Mesothelial cell of epicardium (in vitro differentiated cells): ENCODE data around the gene CDH23. TPM values are rescaled to one million over a fixed set of nuclear protein-coding genes. Genes with fewer than 3 reads are reported as not detected.

Experiments
- DNase-seq, 2 experiments: peaks; one replicate each; pipeline ENCODE4 v3.0.0; 2021; ENCODE audit warnings: low spot score in 2 of 2; ENCODE audit not compliant: unreplicated experiment in 2 of 2
- H3K27ac Mint-ChIP-seq: 2 replicates; pipeline ENCODE4 v1.8.0; 2021; ENCODE audit warnings: mixed read lengths
- H3K27me3 Mint-ChIP-seq: 2 replicates; pipeline ENCODE4 v1.8.0; 2021; ENCODE audit warnings: low read depth, mixed read lengths
- H3K36me3 Mint-ChIP-seq: 2 replicates; pipeline ENCODE4 v1.8.0; 2021; ENCODE audit warnings: mixed read lengths
- H3K4me1 Mint-ChIP-seq: 2 replicates; pipeline ENCODE4 v1.8.0; 2021; ENCODE audit warnings: mixed read lengths
- H3K4me3 Mint-ChIP-seq: 2 replicates; pipeline ENCODE4 v1.8.0; 2021; ENCODE audit warnings: mild to moderate bottlenecking, moderate library complexity, mixed read lengths
- H3K9me3 Mint-ChIP-seq: 2 replicates; pipeline ENCODE4 v1.8.0; 2021; ENCODE audit warnings: mixed read lengths
- total RNA-seq: library from RNA; stranded (reverse); gene quantifications from 3 replicates; pipeline ENCODE4 v1.2.1, GENCODE V29; 2021
- TF ChIP-seq, protein P1 (sequence below): fragments of 200-600 bp; sonication (generic); IDR thresholded peaks from one replicate; pipeline ENCODE4 v1.5.0; 2021; ENCODE audit warnings: antibody characterized with exemption; ENCODE audit not compliant: unreplicated experiment

CDH23 gene
- total RNA-seq, 1 donor from 2014 or later, result 2.5 TPM

DNA sequence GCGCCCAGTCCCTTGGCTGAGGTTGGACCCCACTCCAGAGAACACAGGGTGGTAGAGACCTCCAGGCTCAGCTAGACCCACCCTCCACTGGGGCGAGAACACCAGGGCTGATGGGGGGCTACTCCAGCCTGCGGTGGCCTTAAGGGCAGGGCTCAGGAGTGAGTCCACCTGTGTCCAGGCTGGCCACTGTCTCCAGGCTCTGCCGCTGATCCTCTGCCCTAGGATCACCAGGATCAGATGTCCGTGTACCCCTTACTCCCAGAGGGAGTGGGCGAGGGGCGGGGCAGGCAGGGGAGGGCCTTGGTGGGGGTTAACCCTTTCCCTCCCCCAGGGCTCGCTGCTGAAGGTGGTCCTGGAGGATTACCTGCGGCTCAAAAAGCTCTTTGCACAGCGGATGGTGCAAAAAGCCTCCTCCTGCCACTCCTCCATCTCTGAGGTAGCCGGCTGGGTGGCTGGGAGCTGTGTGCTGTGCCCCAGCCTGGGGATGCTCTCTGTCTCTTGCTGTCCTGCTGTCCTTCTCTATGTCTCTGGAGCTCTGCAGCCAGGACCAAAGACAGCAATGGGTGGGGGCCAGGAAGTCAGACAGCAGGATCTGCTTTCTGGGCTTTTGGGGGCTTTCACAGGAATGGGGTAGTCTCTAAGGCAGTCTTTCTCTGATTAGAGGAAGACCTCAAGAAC is 416.3 kb downstream of the CDH23 start:
- no peak for DNase-seq
- Mint-ChIP-seq H3K4me3 (no peak overlapping the region), H3K4me1 (peaks cover 10% of the 10 kb centered on the region), H3K27ac (peak overlapping the region; percentile 50), H3K9me3 (no peaks in the 10 kb centered on the region), H3K27me3 (peaks cover 3% of the 10 kb centered on the region), H3K36me3 (peaks cover 18% of the 10 kb centered on the region)
- TF ChIP-seq, protein P1, sequence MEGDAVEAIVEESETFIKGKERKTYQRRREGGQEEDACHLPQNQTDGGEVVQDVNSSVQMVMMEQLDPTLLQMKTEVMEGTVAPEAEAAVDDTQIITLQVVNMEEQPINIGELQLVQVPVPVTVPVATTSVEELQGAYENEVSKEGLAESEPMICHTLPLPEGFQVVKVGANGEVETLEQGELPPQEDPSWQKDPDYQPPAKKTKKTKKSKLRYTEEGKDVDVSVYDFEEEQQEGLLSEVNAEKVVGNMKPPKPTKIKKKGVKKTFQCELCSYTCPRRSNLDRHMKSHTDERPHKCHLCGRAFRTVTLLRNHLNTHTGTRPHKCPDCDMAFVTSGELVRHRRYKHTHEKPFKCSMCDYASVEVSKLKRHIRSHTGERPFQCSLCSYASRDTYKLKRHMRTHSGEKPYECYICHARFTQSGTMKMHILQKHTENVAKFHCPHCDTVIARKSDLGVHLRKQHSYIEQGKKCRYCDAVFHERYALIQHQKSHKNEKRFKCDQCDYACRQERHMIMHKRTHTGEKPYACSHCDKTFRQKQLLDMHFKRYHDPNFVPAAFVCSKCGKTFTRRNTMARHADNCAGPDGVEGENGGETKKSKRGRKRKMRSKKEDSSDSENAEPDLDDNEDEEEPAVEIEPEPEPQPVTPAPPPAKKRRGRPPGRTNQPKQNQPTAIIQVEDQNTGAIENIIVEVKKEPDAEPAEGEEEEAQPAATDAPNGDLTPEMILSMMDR, result no peak

DNA sequence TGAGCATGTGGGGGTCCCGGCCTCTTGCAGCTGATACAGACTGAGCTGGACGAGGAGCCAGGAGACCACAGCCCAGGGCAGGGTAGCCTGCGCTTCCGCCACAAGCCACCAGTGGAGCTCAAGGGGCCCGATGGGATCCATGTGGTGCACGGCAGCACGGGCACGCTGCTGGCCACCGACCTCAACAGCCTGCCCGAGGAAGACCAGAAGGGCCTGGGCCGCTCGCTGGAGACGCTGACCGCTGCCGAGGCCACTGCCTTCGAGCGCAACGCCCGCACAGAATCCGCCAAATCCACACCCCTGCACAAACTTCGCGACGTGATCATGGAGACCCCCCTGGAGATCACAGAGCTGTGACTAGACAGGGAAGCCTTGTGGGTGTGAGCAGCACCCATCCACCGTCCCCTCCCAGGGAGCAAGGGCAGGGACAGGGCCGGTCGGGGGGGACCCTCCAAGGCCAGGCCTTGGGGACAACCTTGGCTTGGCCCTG is 418.2 kb downstream of the CDH23 start:
- H3K4me3 Mint-ChIP-seq, result no peak overlapping the region
- no peaks in the 10 kb centered on the region for H3K27me3 Mint-ChIP-seq
- H3K9me3 Mint-ChIP-seq, result no peaks in the 10 kb centered on the region
- no peak for DNase-seq
- TF ChIP-seq, protein P1, result no peak
- H3K36me3 Mint-ChIP-seq, result peaks cover 31% of the 10 kb centered on the region
- H3K27ac Mint-ChIP-seq, result no peak overlapping the region
- peaks cover 10% of the 10 kb centered on the region for H3K4me1 Mint-ChIP-seq

DNA sequence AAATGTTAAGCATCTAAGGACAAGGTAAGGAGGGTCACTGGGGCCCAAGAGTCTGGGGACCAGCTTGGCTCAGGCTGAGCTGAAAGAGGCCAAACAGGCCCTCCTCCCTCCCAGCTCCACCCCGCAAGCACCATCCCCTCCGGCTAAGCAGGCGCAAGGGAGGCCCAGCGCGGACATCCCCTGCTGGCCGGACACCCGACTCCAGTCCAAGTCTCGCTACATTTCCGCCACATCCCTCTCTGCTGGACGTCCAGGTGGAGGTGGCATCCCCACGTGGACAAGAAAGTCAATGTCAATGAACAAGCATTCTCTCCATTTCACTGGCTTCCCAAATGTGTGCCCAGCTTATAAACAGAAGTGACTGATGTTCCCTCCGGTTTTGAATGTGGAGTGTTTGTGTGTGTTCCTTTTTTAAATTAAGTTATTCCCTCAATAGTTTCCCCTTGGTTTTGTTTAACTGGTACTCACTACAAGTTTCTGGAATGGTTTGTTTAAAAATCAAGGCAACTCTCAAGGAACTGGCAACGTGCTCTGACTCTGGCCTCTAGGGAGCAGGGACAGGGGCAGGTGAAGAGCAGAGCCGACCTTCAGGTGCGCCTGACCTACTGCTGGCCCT is 418.9 kb downstream of the CDH23 start:
- no peak for DNase-seq
- H3K9me3 Mint-ChIP-seq, result no peaks in the 10 kb centered on the region
- no peak overlapping the region for H3K4me3 Mint-ChIP-seq
- H3K4me1 Mint-ChIP-seq, result peaks cover 10% of the 10 kb centered on the region
- no peak overlapping the region for H3K27ac Mint-ChIP-seq
- H3K36me3 Mint-ChIP-seq, result peaks cover 31% of the 10 kb centered on the region
- TF ChIP-seq, protein P1, result no peak
- no peaks in the 10 kb centered on the region for H3K27me3 Mint-ChIP-seq

DNA sequence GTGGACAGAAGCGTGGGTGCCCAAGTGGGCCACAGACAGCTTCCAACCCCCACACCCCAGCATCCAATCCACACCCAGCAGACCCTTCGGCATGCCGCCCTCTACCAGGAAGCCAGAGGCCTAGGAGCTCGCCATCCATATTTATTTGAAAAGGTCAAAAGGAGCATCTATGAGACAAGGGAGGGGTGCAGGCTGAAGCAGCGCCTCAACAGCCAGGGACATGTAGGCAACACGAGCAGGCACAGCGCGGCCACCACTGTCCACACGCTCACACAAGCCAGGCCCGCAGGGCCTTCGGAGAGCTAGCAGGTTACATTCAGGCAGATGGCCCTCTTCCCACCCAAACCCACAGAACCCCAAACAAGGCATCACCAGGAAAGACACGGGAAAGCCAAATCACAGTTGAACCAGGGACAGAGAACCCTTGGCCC is 419.7 kb downstream of the CDH23 start:
- Mint-ChIP-seq H3K4me3 (no peak overlapping the region), H3K9me3 (no peaks in the 10 kb centered on the region), H3K27me3 (no peaks in the 10 kb centered on the region), H3K4me1 (peaks cover 10% of the 10 kb centered on the region), H3K27ac (no peak overlapping the region), H3K36me3 (peaks cover 35% of the 10 kb centered on the region)
- TF ChIP-seq, protein P1, result no peak
- DNase-seq, result no peak

- no peaks in the 10 kb centered on the region for H3K27me3 Mint-ChIP-seq
- H3K27ac Mint-ChIP-seq, result no peak overlapping the region
- no peak for DNase-seq
- H3K4me3 Mint-ChIP-seq, result no peak overlapping the region
- H3K36me3 Mint-ChIP-seq, result peaks cover 40% of the 10 kb centered on the region
- H3K4me1 Mint-ChIP-seq, result peaks cover 10% of the 10 kb centered on the region
- no peaks in the 10 kb centered on the region for H3K9me3 Mint-ChIP-seq
- TF ChIP-seq, protein P1, result no peak
These were observed 420.4 kb downstream of the CDH23 start for GRCh38 chr10:71816936-71817618.
